COLO668 (cell line): ENCODE results near the gene HPD.
A peak's percentile ranks its signal among the peaks of the same experiment; 100 is the strongest.
"Not testable (repeated sequence)": the region's sequence is repeated elsewhere in the genome, so short reads cannot be mapped to it uniquely, and the experiment has no call there.

Experiments
- DNase-seq: peaks from one replicate; lab custom pipeline; 2025; ENCODE audit not compliant: unreplicated experiment; lab: John Stamatoyannopoulos, UW

Gene HPD

GRCh38 chr12:121858662-121859572 lies at the start of gene HPD:
Gene HPD (minus strand): TSS chr12:121858859. CDS start chr12:121858823, 36 bp downstream.
- no peak for DNase-seq

- DNase-seq = no peak
Observed at GRCh38 chr12:121905746-121906145, 47.1 kb upstream of the HPD start.

GRCh38 chr12:121903202-121903601 lies 44.5 kb upstream of the HPD start:
- DNase-seq = no peak

- DNase-seq = no peak
Observed at GRCh38 chr12:121899590-121899989, 40.9 kb upstream of the HPD start.

- DNase-seq = no peak
Observed at GRCh38 chr12:121898287-121898686, 39.6 kb upstream of the HPD start.

- no peak for DNase-seq
Observed at GRCh38 chr12:121894633-121895032, 36.0 kb upstream of the HPD start.

- DNase-seq = no peak
Observed at GRCh38 chr12:121893961-121894460, 35.4 kb upstream of the HPD start.

- no peak for DNase-seq
Observed at GRCh38 chr12:121892673-121893561, 34.3 kb upstream of the HPD start.

- DNase-seq = not testable (repeated sequence)
Observed at GRCh38 chr12:121889661-121890060, 31.0 kb upstream of the HPD start.

GRCh38 chr12:121889274-121889624 lies 30.6 kb upstream of the HPD start:
- no peak for DNase-seq

GRCh38 chr12:121888478-121889273 lies 30.0 kb upstream of the HPD start, which contains the start of gene PSMD9:
Gene PSMD9 (plus strand): TSS chr12:121888790. CDS start chr12:121888857, 67 bp downstream.
- peak; percentile 99 for DNase-seq

- no peak for DNase-seq
Observed at GRCh38 chr12:121888083-121888477, 29.4 kb upstream of the HPD start.

- DNase-seq = not testable (repeated sequence)
Observed at GRCh38 chr12:121885129-121885528, 26.5 kb upstream of the HPD start.

GRCh38 chr12:121883315-121883660 lies 24.6 kb upstream of the HPD start:
- no peak for DNase-seq

- not testable (repeated sequence) for DNase-seq
Observed at GRCh38 chr12:121876080-121876447, 17.4 kb upstream of the HPD start.

GRCh38 chr12:121875582-121875981 lies 16.9 kb upstream of the HPD start:
- DNase-seq = no peak

GRCh38 chr12:121874071-121874470 lies 15.4 kb upstream of the HPD start:
- no peak for DNase-seq

GRCh38 chr12:121873216-121873569 lies 14.5 kb upstream of the HPD start:
- DNase-seq = no peak

- DNase-seq = no peak
Observed at GRCh38 chr12:121872546-121873215, 14.0 kb upstream of the HPD start.

- no peak for DNase-seq
Observed at GRCh38 chr12:121871467-121871866, 12.8 kb upstream of the HPD start.
